DMS79 (cell line): Measurements from ENCODE around the gene HDAC7.
"Not testable (repeated sequence)": the region's sequence is repeated elsewhere in the genome, so short reads cannot be mapped to it uniquely, and the experiment has no call there.

Source experiments
- DNase-seq: peaks from one replicate; lab custom pipeline; 2025; lab: John Stamatoyannopoulos, UW

HDAC7 gene

DNA sequence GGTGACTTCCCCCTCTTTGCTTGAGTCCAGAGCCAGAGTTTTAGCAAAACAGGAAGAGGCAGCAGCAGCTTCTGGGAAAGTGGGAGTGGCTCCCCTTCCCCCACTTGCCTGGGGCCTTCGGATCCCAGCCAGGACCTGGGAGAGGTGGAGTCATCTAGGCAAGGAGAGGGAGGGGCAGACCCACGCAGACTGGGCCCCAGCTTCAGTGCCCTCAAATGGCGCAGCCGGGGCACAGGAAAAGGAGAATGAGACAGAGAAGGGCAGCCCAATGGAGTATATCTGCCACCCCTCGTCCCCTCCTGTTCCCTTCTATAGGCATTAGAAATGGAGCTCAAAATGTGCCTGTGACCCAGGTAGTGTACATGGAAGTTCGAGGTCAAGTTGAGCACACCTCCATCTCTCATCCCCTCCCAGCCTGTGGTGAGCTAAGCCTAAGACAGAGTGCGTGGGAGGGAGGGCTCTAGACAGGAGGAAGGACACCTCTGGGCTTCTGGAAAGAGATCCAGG lies 9.3 kb upstream of the HDAC7 start:
- no peak for DNase-seq

DNA sequence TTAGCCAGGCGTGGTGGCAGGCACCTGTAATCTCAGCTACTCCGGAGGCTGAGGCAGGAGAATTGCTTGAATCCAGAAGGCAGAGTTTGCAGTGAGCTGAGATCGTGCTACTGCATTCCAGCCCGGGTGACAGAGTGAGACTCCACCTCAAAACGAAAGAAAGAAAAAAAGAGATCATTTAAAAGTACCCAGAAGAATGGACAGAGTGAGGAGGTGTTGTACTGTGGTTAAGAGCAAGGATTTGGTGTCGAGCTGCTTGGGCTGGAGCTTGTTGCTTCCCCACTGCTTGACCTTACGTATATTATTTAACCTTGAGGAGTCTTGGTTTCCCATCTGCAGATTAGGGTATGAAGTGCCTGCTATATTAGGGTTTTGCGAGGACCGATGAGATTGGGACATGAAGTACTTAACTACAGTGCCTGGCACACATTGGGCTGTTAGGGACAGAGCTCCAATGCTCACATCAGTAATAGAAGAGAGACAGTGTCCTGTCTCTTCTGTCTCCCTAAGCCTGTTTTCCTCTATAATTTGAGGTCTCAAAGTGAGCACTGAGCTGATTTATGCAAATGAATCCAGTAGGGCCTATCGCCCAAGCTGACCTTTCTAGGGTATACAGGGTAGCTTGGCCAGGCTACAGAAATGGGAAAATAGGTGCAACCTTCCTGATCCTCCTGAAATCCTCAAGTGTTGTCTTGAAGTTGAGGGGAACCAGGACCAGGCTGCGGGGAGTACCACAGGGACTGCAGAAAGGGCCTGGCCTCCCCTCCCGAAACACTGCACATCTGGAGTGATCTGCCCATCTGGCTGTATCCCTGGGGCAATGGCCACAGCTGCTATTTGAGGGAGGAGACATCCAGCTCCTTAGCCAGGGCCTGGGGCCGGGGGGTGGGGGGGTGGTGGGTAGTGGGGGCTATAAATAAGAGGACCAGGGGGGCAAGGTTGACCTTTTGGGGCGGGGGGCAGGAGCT lies 8.6 kb upstream of the HDAC7 start:
- no peak for DNase-seq

DNA sequence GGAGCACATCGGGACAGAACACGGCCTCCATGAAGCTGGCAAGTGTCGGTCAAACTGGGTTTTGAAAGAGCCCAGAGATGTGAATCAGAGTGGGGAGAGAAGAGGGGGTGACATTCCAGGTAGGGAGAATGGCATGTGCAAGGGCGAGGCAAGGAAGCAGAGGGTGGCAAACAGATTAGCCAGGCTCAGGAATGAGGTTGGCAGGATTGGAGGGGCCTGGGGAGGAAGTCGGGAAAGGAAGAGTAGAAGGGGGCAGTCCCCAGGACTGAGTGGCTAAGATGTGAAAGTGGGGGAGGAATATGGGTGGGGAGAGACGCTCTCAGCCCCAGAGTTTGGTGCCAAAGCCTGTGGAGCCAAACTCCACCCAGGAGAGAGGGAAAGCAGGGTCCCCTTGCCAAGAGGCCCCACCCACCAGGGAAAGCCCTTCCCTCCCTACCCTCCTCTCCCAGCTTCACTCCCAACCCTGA lies 5.5 kb upstream of the HDAC7 start:
- DNase-seq, result no peak

DNA sequence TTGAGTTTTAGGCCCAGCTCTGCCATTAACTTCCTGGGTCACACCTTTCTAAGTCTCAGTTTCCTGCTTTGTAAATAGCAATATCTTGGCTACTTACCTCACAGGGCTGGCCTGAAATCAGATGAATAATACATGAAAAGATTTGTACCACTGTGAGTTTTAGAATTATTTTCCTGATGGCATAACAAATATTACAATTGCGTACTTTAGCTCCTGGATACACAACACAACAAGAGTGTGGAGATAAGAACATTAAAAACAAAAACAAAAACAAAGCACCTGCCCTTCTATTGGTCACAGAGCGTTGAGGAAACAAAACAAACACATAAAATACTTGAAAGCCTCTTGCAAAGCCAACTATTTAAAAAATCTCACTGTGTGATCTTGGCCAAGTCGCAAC lies 4.9 kb upstream of the HDAC7 start:
- DNase-seq, result no peak

DNA sequence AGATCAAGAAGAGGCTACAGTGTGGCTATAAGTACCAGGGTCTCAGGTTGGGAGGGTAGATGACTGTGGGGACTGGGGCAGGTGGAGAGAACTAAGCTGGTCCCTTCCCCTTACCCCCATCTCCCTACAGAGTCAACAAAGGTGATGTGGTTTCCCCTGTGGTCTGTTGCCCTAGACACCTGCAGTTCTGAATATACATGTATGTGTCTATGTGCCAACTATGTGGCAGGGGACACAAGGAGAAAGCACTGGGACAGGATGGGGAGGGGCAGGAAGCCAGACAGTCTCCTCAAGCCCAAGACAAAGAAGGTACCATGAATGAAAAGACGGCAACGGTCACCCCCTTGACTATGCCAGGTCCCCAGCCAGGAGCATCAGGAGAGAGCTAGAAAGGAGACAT lies 4.5 kb upstream of the HDAC7 start:
- no peak for DNase-seq

DNA sequence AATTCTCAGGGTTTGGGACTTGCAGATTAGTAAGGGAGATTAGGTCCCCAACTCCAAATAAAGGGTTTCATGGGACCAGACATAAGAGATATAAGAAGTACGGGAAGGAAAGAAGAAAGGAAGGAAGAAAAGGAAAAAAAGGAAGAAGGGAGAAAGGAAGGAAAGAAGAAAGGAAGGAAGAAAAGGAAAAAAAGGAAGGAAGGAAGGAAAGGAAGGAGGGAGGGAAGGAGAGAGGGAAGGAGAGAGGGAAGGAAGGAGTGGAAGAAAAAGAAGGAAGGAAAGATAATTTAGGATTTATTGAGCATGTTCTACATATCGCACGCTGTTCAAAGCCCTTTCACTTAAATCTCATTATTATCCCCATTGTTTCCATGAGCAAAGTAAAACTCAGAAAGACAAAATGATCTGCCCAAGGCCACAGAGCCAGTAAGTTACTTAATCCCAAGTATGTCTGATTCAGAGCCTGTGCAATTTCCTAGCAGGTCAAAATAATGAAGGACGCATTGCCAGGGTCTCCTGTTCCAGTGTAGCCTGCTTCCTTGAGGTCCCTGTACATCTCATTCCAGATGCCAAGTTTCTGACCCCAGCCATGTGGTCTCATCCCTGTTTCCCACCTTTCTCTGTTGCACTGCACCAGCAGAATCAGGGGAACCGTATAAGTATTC lies 3.9 kb upstream of the HDAC7 start:
- DNase-seq, result no peak

DNA sequence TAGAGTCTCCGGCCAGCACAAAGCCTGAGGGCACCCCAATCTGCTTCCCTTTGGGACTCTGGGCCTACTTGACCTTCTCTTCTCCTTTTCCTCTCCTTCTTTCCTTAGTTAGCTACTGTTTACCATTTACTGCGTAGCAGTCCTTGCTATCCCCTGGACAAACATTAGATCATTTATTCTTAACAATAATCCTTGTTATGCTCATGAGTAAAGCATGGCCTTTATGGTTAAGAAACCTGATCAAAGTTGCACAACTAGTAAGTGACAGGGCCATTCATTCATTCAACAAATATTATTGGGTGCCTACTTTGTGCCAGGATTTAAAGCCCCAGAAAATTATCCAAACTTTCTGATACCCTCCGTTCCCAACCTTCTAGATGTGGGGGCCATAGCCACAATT lies 3.2 kb upstream of the HDAC7 start:
- no peak for DNase-seq

DNA sequence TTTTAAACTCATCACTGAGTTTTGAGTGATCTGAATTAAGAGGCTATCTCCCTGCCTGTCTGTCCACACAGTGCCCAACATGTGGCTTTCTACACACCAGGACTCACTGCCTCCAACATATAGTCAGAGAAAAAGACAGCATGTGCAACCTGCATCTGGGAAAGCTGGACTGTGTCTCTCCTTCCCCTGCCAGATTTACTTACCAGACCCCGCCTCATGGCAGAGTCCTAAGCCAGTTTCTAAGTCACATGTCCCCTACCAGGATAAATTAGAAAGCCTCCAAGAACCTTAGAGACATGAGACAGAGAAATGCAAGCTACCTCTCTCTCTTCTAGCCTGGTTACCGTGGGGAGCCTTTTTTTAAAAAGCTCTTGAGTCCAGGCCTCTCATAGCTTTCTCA lies 2.7 kb upstream of the HDAC7 start:
- no peak for DNase-seq

DNA sequence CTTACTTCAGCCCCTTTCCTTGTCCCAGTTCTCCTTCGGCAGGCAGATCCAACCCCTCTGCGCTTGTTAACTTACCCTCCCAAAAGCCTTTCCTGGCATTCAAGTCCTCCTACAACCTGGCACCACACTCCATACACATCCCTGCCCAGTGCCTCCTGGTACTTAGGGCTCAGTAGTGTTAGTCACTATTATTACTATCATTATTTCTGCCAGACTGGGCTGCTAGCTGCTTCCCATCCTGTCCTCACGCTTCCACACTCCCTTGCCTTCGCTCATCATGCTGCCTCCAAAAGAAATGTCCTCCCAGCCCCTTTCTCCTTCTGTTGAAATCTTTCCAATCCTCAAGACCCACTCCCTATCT lies 1.6 kb upstream of the HDAC7 start:
- DNase-seq, result no peak

DNA sequence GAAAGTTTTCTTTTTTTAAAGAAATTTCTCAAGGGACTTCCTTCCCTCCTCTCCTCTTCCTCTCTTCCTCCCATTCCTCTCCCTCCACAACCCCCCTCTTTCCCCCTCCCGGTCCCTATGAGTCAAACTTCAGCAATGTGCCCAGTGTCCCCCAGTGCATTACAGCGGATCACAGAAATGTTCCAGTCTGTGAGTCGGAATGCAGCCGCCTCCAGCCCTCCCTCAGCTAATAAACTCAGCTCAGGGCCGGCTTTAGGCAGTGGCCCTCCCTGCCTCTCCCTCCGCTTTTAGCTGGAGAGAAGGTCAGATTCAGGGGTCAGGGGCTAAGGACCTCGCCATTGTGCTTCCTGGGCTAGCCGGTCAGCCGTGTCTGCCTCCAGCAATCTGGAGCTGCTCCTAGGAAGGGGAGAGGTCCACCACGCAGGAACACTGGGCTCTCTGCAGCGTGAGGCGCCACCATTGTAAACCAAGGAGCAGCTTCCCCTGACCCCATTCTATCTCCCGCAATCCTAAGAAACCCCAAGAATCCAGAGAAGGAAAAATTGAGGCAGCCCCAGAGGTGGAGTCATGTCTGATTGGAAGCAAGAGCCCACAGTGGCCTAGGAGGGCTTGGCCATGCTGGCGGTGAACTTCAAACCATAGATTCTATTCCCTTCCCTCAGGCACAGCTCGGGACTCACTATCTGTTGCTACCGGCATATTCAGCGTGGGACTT lies 1.1 kb upstream of the HDAC7 start:
- no peak for DNase-seq

DNA sequence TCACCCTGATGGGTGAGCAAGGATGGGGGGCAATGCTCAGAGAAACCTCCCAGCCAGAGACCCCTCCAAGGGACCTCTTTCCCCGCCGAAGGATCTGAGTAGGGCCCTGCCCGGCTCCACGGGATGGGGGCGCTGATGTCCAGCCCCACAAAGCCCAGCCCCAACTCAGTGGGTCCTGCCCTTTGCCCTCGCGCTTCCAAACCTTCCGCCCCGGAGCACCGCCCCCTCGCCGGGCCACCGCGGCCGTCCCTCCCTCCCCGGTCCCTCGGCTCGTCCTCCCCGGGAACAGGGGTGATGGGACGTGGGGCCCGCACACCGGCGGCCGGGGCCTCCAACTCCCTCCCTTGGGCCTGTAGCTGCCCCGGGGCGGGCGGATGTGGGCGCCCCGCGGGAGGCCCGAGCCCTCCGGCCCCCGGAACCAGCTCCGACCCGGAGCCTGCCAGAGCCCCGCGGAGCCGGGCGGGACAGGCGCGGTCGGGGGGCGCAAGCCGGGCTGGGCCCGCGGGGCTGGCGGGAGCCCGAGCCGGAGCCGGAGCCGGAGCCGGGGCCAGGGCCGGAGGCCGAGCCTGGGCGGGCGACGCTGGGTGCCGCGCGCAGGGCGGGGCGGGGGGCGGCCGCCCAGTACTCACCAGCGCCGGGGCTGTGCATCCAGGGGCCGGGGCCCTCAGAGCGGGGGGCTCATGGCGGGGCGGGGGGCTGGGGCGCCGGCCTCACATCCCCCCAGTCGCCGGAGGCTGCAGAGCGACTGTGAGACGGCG lies 386 bp downstream of the HDAC7 start:
- no peak for DNase-seq

DNA sequence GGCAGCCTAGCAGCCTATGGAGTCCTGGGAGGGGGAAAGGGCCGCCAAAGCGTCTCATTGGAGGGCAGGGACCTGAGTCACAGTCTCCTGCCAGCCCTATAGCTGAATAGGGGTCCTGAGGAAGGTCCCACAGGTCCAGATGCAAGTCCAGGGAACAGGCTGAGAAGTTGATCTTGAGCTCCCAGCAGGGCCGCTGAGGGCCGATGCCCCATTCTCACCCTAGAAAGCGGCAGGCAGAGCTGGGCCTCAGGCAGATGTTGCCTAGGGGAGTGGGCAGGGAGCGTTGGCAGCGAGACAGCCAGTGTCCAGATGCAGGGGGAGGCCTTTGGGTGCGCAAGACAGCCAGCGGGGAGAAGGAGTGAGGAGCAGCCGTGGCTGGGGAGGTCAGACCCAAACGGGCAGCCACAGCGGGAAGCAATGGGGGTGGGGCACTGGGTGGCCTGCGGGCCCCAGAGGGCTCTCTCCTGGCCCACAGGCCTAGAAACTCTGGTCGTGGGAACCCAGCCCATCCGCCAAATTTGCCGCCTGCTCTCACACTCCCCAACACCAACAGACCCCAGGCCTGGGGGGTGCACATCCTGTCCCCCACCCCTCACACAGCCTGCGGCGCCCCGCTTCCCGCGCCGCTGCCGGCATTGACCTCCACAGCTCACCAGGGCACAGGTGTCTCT lies 1.1 kb downstream of the HDAC7 start:
- no peak for DNase-seq

DNA sequence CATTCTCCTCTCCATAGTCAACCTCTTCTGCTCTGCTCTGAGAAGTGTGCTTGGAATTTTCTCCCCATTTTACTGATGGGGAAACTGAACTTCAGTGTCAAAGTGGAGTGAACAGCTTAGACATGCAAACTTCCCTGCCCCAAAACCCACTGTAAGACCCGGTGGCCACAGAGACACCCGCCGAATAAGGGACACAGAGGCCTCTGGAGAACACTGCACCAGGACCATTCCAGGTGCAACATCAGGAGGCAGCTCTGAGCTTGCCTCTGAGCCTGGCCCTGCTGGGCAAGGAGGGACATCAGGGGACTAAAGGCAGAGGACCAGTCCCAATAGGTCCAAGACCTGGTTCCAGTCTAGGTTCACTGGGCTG lies 1.7 kb downstream of the HDAC7 start:
- no peak for DNase-seq

DNA sequence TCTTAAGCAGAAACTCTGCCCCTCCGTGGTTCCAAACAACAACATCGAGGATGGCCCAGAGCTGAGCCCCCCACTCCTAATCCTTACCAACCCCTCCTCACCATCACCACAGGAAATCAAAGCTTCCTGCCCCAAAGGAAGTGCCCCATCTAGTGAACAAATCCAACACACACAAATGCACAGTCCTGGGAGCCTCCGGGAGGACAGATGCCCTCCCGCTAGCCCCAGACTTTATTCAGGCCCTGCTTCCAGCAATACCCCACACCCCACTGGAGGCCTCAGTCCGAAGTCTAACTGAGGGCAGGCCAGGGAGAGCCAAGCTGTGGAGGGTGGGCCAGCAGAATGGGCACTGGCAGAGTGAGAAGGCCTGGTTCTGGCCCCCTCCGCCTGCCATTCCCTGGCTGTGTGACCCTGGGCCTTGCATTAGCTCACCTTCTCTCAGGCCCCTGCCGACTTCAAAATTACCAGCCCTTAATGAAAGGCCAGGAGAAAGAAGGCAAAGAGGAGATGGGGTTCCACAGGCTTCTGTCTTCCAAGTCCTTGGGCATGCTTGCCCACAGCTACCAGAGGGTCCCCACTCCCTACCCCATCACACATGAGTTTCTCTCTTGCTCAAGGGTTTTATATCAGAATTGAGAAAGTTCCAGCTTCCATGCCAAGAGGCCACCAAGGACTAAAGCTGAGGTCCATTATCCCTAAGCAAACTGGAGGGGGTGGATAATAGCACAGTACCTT lies 2.3 kb downstream of the HDAC7 start:
- DNase-seq, result no peak

DNA sequence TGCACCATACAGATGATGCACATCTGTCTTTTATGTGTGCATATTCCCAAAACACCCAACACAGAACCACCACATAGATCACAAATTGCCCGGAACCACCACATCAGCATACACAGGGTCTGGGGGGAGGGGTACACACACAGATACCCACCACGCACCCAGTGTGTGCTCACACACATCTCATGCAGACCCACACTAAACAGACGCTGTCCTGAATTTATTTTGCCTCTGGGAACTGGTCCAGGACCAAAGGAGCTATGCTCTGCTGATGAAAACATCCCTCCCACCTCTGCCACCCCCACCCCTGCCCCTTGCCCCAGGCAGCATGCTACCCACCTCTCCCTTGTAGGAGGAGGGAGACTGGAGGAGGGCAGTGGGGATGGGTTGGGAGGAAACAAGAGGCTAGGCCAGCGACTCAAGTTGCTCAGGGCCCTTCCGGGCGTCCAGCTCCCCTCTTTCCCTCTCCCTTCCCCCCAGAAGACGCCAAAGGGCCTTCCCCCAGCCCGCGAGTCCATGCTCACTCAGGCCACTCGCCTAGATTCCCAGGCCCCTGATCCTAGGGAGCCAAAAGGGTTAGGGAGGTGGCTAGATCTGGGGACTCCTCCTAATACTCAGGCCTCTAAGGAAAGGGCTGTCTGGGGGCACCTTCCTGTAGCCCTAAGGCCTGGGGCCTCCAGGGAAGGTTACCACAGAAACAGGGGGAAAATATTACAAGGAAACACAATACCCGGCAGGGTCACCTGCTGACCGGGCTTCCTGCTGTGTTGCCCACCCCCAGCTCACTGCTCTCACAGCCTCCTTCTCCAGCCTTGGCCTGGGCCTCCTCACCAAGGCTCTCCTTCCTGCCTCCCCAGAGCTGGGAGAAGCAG lies 3.1 kb downstream of the HDAC7 start:
- DNase-seq, result no peak

DNA sequence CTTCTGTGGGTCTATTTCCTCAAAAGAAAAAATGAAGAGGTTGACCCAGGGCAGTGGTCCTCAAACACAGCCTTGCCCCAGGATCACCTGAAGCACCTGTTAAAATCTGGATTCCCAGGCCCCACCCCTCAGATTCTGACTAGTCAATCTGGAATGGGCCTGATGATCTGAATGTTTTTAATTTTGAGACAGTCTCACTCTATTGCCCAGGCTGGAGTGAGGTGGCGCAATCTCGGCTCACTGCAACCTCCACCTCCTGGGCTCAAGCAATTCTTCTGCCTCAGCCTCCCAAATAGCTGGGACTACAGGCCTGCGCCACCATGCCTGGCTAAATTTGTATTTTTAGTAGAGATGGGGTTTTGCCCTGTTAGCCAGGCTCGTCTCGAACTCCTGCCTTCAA lies 4.3 kb downstream of the HDAC7 start:
- DNase-seq, result not testable (repeated sequence)

DNA sequence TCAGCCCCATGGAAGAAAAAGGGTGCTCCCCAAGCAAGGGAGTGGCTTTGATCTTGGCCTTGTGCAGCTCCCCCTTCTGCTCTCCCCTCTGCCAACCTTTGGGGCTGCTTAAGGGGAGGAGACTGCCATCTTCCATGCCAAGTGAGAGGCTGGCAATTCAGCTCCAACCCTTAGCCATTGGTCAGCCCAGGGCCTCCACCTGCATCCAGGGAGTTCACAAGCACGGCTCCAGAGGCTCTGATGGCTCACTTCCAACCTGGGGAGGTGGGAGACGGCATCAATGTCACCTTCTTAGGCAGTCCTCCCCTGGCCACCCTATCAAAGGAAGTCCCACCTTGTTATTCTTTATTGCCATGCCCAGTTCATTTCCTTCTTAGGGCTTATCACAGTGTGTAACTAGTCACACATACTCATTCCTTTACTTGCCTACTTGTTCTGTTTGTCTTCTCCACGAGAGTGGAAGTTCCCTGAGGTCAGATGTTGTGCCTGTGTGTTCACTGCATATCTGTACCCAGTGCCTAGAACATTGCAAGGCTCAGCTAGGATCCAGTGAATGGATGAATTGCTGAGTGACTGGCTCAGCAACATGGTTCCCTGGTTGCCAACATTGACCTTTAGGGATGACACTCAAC lies 5.0 kb downstream of the HDAC7 start:
- no peak for DNase-seq

DNA sequence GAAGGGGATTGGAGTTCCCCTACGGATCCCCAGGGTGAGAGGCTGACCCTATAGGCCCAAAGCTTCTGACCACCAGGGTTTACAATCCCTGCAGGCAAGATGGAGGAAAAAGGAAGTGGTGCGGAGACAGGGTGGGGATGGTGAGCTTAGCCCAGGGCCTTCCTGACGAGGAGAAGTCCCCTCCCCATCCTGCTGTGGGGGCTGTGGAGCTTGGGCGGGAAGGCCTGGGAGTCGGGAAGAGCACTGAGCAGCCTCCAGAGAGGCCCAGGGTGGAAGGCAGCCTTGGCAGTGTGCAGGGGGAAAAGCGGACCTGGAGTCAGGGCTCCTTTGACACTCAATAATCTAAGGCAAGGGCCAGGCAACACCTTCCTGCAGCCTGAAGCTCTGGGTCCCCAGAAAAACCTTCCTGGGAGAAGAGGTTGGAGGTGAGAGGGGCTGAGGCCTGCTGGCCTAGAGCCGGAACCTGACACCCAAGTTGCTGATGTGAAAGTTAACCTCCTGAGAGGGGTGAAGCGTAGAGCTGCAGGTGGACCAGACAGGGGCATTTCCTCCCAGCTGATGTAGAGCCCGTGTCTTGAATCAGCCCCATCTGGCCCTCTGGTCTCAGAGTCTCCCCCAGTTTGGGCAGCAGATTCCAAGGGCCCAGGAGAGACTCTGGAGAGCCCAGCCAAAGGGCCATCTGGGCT lies 6.0 kb downstream of the HDAC7 start:
- no peak for DNase-seq
